ENCODE measurements around the gene FBXW4. TPM values are rescaled to one million over a fixed set of nuclear protein-coding genes. Genes with fewer than 3 reads are reported as not detected.

Gene FBXW4
- total and polyA plus RNA-seq, 8 donors: 36.6 to 95.3 (median 42.6) TPM

DNA sequence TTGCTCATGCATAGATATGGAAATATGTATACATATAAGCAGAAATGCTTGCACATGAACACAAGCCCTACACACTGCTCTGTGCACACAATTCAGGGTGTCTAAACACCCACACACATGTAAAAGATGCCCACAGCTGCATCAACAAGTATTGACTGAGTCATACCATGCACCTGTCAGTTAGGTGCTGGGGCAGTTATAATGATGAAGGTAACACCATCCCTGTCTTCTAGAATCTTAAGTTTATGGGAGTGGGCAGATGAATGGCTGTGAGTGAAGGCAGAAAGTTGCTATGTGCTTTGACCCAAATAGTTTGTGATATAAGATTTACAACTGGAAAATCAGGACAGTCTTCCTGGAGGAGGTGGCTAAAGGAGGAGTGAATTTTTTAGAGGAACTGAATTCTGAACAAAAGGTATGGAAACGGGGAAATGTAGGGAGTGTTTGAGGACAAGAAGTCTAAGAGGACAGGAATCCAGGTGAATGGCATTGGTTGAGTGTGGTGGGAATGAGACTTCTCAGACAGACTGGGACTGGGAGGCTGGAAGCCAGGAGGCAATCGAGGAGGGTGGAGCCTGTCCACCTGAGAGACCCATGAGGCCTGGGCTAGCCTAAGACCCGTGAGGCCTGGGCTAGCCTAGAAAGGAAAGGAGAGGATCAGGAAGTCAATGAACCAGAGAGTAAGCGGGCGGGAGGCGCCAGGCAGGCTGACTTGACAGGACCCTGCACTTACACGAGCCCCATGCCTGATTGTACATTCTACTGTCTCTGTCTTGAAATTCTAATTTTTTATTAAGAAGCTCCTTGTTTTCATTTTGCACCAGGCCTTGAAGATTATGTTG, 127.6 kb downstream of the FBXW4 start:
- DNase-seq: no peak
- intact Hi-C loops (cut with DNase I; ENCODE audit: low total_unique reads): no loop called here
- no peak for TF ChIP-seq POLR2AphosphoS5 (IDR thresholded peaks at IDR 0.05)
- TF ChIP-seq, protein P1, sequence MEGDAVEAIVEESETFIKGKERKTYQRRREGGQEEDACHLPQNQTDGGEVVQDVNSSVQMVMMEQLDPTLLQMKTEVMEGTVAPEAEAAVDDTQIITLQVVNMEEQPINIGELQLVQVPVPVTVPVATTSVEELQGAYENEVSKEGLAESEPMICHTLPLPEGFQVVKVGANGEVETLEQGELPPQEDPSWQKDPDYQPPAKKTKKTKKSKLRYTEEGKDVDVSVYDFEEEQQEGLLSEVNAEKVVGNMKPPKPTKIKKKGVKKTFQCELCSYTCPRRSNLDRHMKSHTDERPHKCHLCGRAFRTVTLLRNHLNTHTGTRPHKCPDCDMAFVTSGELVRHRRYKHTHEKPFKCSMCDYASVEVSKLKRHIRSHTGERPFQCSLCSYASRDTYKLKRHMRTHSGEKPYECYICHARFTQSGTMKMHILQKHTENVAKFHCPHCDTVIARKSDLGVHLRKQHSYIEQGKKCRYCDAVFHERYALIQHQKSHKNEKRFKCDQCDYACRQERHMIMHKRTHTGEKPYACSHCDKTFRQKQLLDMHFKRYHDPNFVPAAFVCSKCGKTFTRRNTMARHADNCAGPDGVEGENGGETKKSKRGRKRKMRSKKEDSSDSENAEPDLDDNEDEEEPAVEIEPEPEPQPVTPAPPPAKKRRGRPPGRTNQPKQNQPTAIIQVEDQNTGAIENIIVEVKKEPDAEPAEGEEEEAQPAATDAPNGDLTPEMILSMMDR (IDR thresholded peaks at IDR 0.05): no peak
- TF ChIP-seq POLR2A (IDR thresholded peaks at IDR 0.05): no peak
- TF ChIP-seq EP300 (IDR thresholded peaks at IDR 0.05): no peak

GRCh38 chr10:101566333-101567164, 128.4 kb downstream of the FBXW4 start:
- WGBS, 5 donors: 9 to 25% (median 12%) methylated on average over 23 to 59 of the region's 59 CpGs
- peak overlapping the region in 3 of 4 donors; percentile 17 to 40 (median 19) for H3K4me3 ChIP-seq
- H3K9me3 ChIP-seq: no peaks in the 10 kb centered on the region
- H3K27ac ChIP-seq: no peak overlapping the region
- peak in 1 of 2 donors; percentile 70 for DNase-seq
- peaks cover 17 to 93% (median 51%) of the 10 kb centered on the region in 3 donors for H3K27me3 ChIP-seq
- H3K36me3 ChIP-seq: no peaks in the 10 kb centered on the region
- TF ChIP-seq, protein P1 (IDR thresholded peaks at IDR 0.05): no peak
- TF ChIP-seq POLR2A (IDR thresholded peaks at IDR 0.05) (no peak), POLR2AphosphoS5 (IDR thresholded peaks at IDR 0.05) (no peak), EP300 (IDR thresholded peaks at IDR 0.05) (no peak)
- peaks cover 25 to 31% (median 30%) of the 10 kb centered on the region in 4 donors for H3K4me1 ChIP-seq
- intact Hi-C loops (cut with DNase I; ENCODE audit: low total_unique reads): no loop called here

More for the DNA sequence above, 127.6 kb downstream of the FBXW4 start:
- Histone ChIP-seq H3K27me3 (peaks cover 17 to 86% (median 51%) of the 10 kb centered on the region in 3 donors), H3K36me3 (no peaks in the 10 kb centered on the region), H3K9me3 (no peaks in the 10 kb centered on the region), H3K27ac (no peak overlapping the region), H3K4me3 (no peak overlapping the region), H3K4me1 (peaks cover 25 to 31% (median 30%) of the 10 kb centered on the region in 4 donors)
- whole genome bisulfite sequencing, 5 donors: 50 to 63% (median 62%) methylated on average over 7 of the region's 7 CpGs

GRCh38 chr10:101565936-101566332, 129.0 kb downstream of the FBXW4 start:
- Histone ChIP-seq H3K36me3 (no peaks in the 10 kb centered on the region), H3K27ac (no peak overlapping the region), H3K4me3 (no peak overlapping the region), H3K27me3 (peaks cover 17 to 95% (median 51%) of the 10 kb centered on the region in 3 donors), H3K4me1 (peaks cover 25 to 28% (median 27%) of the 10 kb centered on the region in 4 donors), H3K9me3 (no peaks in the 10 kb centered on the region)
- TF ChIP-seq POLR2A (IDR thresholded peaks at IDR 0.05) (no peak), EP300 (IDR thresholded peaks at IDR 0.05) (no peak), POLR2AphosphoS5 (IDR thresholded peaks at IDR 0.05) (no peak)
- TF ChIP-seq, protein P1 (IDR thresholded peaks at IDR 0.05): no peak
- DNase-seq: peak in 1 of 2 donors; percentile 37
- WGBS, 5 donors: 52 to 61% (median 57%) methylated on average over 8 of the region's 8 CpGs
- intact Hi-C loops (cut with DNase I; ENCODE audit: low total_unique reads): no loop called here

GRCh38 chr10:101565370-101565900, 129.5 kb downstream of the FBXW4 start:
- no peak for TF ChIP-seq POLR2AphosphoS5 (IDR thresholded peaks at IDR 0.05)
- TF ChIP-seq, protein P1 (IDR thresholded peaks at IDR 0.05): no peak
- TF ChIP-seq EP300 (IDR thresholded peaks at IDR 0.05): no peak
- TF ChIP-seq POLR2A (IDR thresholded peaks at IDR 0.05): no peak
- Histone ChIP-seq H3K4me1 (peaks cover 20 to 23% (median 22%) of the 10 kb centered on the region in 4 donors), H3K27ac (no peak overlapping the region), H3K27me3 (peaks cover 17 to 95% (median 51%) of the 10 kb centered on the region in 3 donors), H3K9me3 (no peaks in the 10 kb centered on the region), H3K4me3 (no peak overlapping the region), H3K36me3 (no peaks in the 10 kb centered on the region)
- intact Hi-C loops (cut with DNase I; ENCODE audit: low total_unique reads): no loop called here
- DNase-seq: no peak
- 79 to 84% (median 80%) methylated on average over 5 of the region's 5 CpGs for WGBS, 5 donors

Data from stomach (tissue), 9 donors.